CD4-positive, CD25-positive, alpha-beta regulatory T cell (primary cell): Measurements from ENCODE around the gene HCN2. TPM values are rescaled to one million over a fixed set of nuclear protein-coding genes. Genes with fewer than 3 reads are reported as not detected.
"Not testable (repeated sequence)": the region's sequence is repeated elsewhere in the genome, so short reads cannot be mapped to it uniquely, and the experiment has no call there.

Source experiments
- ATAC-seq, 2 donors: fragments of 150-1000 bp; cut with Tn5 transposase; one replicate each; pipeline ENCODE4 v1.10.0; 2021; ENCODE audit warnings: low read depth in 2 of 2, moderate number of reproducible peaks in 2 of 2, moderate library complexity in 1 of 2
- DNase-seq, 3 donors: peaks; one replicate each; pipeline versions ENCODE4 v3.0.0 to v3.0.0-alpha.2; 2012 to 2022; ENCODE audit warnings: mixed read lengths in 1 of 3
- H3K27ac ChIP-seq: one replicate; pipeline ENCODE4 v1.7.0; 2013; ENCODE audit warnings: mild to moderate bottlenecking, low read length; ENCODE audit not compliant: insufficient read depth, poor library complexity, severe bottlenecking
- H3K27me3 ChIP-seq: one replicate; pipeline ENCODE4 v1.7.0; 2013; ENCODE audit warnings: low read length; ENCODE audit not compliant: control insufficient read depth, insufficient read depth
- H3K36me3 ChIP-seq: one replicate; pipeline ENCODE4 v1.7.0; 2013; ENCODE audit warnings: mild to moderate bottlenecking, low read length, moderate library complexity; ENCODE audit not compliant: control insufficient read depth, insufficient read depth
- H3K4me1 ChIP-seq: 2 replicates; pipeline ENCODE4 v1.7.0; 2013; ENCODE audit warnings: mild to moderate bottlenecking, low read length; ENCODE audit not compliant: insufficient read depth, control insufficient read depth, poor library complexity, severe bottlenecking
- H3K4me3 ChIP-seq: one replicate; pipeline ENCODE4 v1.7.0; 2013; ENCODE audit warnings: low read depth, mild to moderate bottlenecking, low read length, moderate library complexity
- H3K9me3 ChIP-seq, 2 experiments: 1 replicate in 1 of 2; 2 replicates in 1 of 2; pipeline ENCODE4 v1.7.0; 2013; ENCODE audit warnings: low read length in 2 of 2, mild to moderate bottlenecking in 1 of 2, moderate library complexity in 1 of 2; ENCODE audit not compliant: control insufficient read depth in 2 of 2
- H3K27ac Mint-ChIP-seq, 3 donors: one replicate each; pipeline ENCODE4 v1.8.0; 2020 to 2022; ENCODE audit warnings: mild to moderate bottlenecking in 3 of 3, mixed read lengths in 3 of 3, moderate library complexity in 2 of 3
- H3K27me3 Mint-ChIP-seq: one replicate; pipeline ENCODE4 v1.8.0; 2022; ENCODE audit warnings: mild to moderate bottlenecking, mixed read lengths
- H3K36me3 Mint-ChIP-seq: one replicate; pipeline ENCODE4 v1.8.0; 2020; ENCODE audit warnings: mixed read lengths
- H3K4me1 Mint-ChIP-seq, 4 donors: one replicate each; pipeline ENCODE4 v1.8.0; 2020 to 2022; ENCODE audit warnings: mixed read lengths in 4 of 4, mild to moderate bottlenecking in 1 of 4
- H3K4me3 Mint-ChIP-seq, 4 donors: one replicate each; pipeline ENCODE4 v1.8.0; 2020 to 2022; ENCODE audit warnings: mild to moderate bottlenecking in 4 of 4, mixed read lengths in 4 of 4, moderate library complexity in 3 of 4
- H3K9me3 Mint-ChIP-seq, 7 donors: one replicate each; pipeline ENCODE4 v1.8.0; 2020 to 2022; ENCODE audit warnings: mixed read lengths in 7 of 7, mild to moderate bottlenecking in 3 of 7, moderate library complexity in 2 of 7
- polyA plus RNA-seq, 4 donors: library from polyadenylated mRNA; unstranded; fragments of 300-500 nt; fragmentation: Illumina TruSeq; gene quantifications; one replicate each; pipeline ENCODE4 v1.2.3, GENCODE V29; 2021
- total RNA-seq: library from RNA; stranded (reverse); gene quantifications from one replicate; pipeline ENCODE4 v1.2.3, GENCODE V29; 2022

The HCN2 gene
- total and polyA plus RNA-seq, 5 donors from 2014 or later = 1.2 TPM; not detected in 4

- H3K27ac Mint-ChIP-seq = no peak overlapping the region
- no peaks in the 10 kb centered on the region for H3K9me3 ChIP-seq
- no peaks in the 10 kb centered on the region for H3K4me1 ChIP-seq
- H3K27me3 Mint-ChIP-seq = no peaks in the 10 kb centered on the region
- H3K36me3 ChIP-seq = peaks cover 25% of the 10 kb centered on the region
- H3K4me1 Mint-ChIP-seq = peaks cover 0 to 3% (median under 1%) of the 10 kb centered on the region in 4 donors
- no peak for DNase-seq
- no peak for ATAC-seq
- H3K9me3 Mint-ChIP-seq = no peaks in the 10 kb centered on the region
- H3K4me3 ChIP-seq = no peak overlapping the region
- no peak overlapping the region for H3K27ac ChIP-seq
- no peaks in the 10 kb centered on the region for H3K27me3 ChIP-seq
- H3K36me3 Mint-ChIP-seq = peaks cover 11% of the 10 kb centered on the region
- H3K4me3 Mint-ChIP-seq = no peak overlapping the region
Observed at GRCh38 chr19:623175-623916, 33.7 kb downstream of the HCN2 start.

- Histone ChIP-seq H3K27ac (no peak overlapping the region), H3K27me3 (no peaks in the 10 kb centered on the region), H3K4me3 (no peak overlapping the region), H3K9me3 (no peaks in the 10 kb centered on the region), H3K4me1 (no peaks in the 10 kb centered on the region), H3K36me3 (peaks cover 31% of the 10 kb centered on the region)
- H3K4me1 Mint-ChIP-seq = peaks cover 0 to 5% (median 1%) of the 10 kb centered on the region in 4 donors
- H3K4me3 Mint-ChIP-seq = no peak overlapping the region
- H3K36me3 Mint-ChIP-seq = peaks cover 12% of the 10 kb centered on the region
- ATAC-seq (no peak), DNase-seq (no peak)
- peak overlapping the region in 1 of 3 donors; percentile 69 for H3K27ac Mint-ChIP-seq
- H3K27me3 Mint-ChIP-seq = no peaks in the 10 kb centered on the region
- no peaks in the 10 kb centered on the region for H3K9me3 Mint-ChIP-seq
Observed at GRCh38 chr19:623974-624373, 34.3 kb downstream of the HCN2 start.

DNA sequence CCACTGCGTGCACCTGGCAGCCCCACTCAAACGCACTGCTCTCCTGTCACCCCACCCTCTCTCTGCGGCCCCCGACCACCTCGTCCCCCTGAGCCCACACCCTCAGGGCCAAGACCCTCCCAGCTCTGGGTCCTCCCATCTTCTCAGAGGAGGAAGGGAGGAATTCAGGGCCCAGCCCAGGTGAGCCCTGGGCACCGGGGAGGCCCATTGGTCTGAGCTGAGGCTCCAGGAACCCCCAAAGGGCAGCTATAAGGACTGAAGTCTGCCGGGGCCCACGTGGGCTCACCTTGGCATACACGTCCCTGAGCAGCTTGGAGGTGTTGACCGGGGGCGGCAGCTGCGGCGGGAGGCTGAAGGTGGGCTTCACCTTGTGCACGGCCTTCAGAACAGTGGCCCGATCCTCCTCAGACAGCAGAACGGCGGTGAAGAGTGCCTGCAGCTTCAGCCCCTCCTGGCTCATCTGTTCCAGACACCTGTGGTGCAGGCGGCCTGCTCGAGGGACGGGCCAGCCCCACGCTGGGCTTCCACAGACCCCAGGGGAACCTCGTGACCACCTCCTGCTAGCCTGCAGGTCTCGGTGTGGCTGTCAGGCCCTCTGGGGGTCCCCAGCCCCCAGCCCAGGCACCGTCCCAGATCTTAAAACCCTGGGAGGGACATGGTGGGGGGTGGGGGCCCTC lies 34.9 kb downstream of the HCN2 start:
- Mint-ChIP-seq H3K4me3 (no peak overlapping the region), H3K27ac (no peak overlapping the region), H3K4me1 (peaks cover 0 to 6% (median 3%) of the 10 kb centered on the region in 4 donors), H3K36me3 (peaks cover 14% of the 10 kb centered on the region), H3K9me3 (no peaks in the 10 kb centered on the region), H3K27me3 (no peaks in the 10 kb centered on the region)
- no peaks in the 10 kb centered on the region for H3K27me3 ChIP-seq
- H3K36me3 ChIP-seq = peaks cover 30% of the 10 kb centered on the region
- no peak overlapping the region for H3K27ac ChIP-seq
- no peak for ATAC-seq
- DNase-seq = no peak
- no peaks in the 10 kb centered on the region for H3K4me1 ChIP-seq
- H3K9me3 ChIP-seq = no peaks in the 10 kb centered on the region
- H3K4me3 ChIP-seq = no peak overlapping the region

DNA sequence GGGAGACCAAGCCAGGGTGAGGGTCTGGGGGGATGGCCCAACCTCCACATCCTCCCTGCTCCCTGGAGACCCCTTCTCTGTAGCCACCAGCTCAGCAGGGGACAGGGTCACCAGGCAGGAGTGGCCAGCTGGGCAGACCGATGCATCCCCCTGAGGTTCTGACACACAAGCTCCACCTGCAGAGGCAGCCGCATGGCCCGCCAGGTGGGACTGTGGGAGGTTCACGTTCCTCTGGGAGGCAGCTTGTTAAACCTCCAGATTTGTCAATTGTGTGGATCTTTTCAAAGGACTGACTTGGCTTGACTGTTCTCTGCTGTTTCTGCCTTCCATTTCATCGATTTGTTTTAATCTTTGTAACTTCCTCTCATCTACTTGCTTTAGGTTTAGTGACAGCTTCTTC lies 35.6 kb downstream of the HCN2 start:
- Histone ChIP-seq H3K27me3 (no peaks in the 10 kb centered on the region), H3K9me3 (no peaks in the 10 kb centered on the region), H3K27ac (no peak overlapping the region), H3K4me3 (no peak overlapping the region), H3K36me3 (peaks cover 30% of the 10 kb centered on the region), H3K4me1 (no peaks in the 10 kb centered on the region)
- ATAC-seq = no peak
- H3K36me3 Mint-ChIP-seq = peaks cover 14% of the 10 kb centered on the region
- H3K4me3 Mint-ChIP-seq = no peak overlapping the region
- H3K4me1 Mint-ChIP-seq = peaks cover 0 to 10% (median 3%) of the 10 kb centered on the region in 4 donors
- H3K27me3 Mint-ChIP-seq = no peaks in the 10 kb centered on the region
- peak overlapping the region in 1 of 3 donors; percentile 11 for H3K27ac Mint-ChIP-seq
- DNase-seq = no peak
- no peaks in the 10 kb centered on the region for H3K9me3 Mint-ChIP-seq

DNA sequence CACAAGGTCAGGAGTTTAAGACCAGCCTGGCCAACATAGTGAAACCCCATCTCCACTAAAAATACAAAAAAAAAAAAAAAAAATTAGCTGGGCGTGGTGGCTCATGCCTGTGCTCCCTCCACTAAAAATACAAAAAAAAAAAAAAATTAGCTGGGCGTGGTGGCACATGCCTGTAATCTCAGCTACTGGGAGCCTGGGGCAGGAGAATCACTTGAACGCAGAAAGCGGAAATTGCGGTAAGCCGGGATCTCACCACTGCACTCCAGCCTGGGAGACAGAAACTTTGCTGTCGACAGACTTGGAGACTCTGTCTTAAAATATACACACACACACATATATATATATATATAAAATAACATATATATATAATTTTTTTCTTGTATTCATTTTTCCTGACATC lies 36.9 kb downstream of the HCN2 start:
- Mint-ChIP-seq H3K36me3 (peaks cover 14% of the 10 kb centered on the region), H3K4me3 (peak overlapping the region in 1 of 4 donors; percentile 56), H3K4me1 (peaks cover 0 to 20% (median 6%) of the 10 kb centered on the region in 4 donors)
- H3K36me3 ChIP-seq = peaks cover 30% of the 10 kb centered on the region
- not testable (repeated sequence) for H3K4me3 ChIP-seq, H3K9me3 ChIP-seq, H3K4me1 ChIP-seq, H3K27me3 ChIP-seq, H3K9me3 Mint-ChIP-seq, H3K27ac ChIP-seq, DNase-seq, ATAC-seq, H3K27me3 Mint-ChIP-seq, H3K27ac Mint-ChIP-seq

DNA sequence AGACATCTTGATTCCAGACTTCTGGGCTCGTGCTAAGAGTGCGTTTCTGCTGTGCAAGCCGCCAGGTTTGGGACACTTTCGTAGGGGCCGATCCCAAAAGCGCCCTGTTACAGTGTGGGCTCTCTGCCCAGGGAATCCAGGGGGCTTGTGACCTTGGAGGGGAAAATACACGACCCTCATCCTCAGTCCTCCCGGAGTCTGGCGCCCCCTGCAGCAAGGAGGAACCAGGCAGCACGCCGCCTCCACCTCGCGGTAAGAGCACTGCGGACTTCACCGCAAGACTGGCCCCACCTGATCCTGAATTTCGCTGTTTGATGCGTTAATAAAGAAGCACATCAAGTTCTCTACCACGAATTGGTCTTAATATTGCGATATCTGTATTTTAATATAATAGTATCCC lies 38.5 kb downstream of the HCN2 start:
- Mint-ChIP-seq H3K4me1 (peaks cover 0 to 35% (median 9%) of the 10 kb centered on the region in 4 donors), H3K27ac (no peak overlapping the region), H3K4me3 (peak overlapping the region in 1 of 4 donors; percentile 56), H3K27me3 (no peaks in the 10 kb centered on the region), H3K36me3 (peaks cover 14% of the 10 kb centered on the region), H3K9me3 (peaks cover 0 to 2% (median 0%) of the 10 kb centered on the region in 7 donors)
- H3K27me3 ChIP-seq = no peaks in the 10 kb centered on the region
- DNase-seq (peak in 1 of 3 donors; percentile 25), ATAC-seq (no peak)
- peaks cover 16% of the 10 kb centered on the region for H3K4me1 ChIP-seq
- no peaks in the 10 kb centered on the region for H3K9me3 ChIP-seq
- H3K27ac ChIP-seq = no peak overlapping the region
- H3K36me3 ChIP-seq = peaks cover 30% of the 10 kb centered on the region
- H3K4me3 ChIP-seq = no peak overlapping the region

DNA sequence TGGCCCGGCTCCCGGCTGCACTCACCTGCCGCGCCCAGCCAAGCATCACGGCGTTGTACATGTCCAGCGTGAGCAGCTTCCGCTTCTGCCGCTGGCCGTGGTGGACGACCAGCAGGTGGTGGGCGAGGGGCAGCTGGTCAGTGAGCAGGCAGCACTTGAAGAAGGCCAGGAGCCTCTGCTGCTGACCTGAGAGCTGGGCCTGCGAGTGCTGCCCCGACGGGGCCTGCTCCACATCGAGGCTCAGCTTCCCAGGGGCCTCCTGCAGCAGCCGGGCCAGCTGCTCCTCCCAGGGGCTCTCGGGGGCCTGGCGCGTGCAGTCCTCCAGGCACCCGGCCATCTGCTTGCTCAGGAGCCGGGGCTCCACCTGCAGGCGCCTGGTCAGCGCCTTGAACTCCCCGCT lies 39.8 kb downstream of the HCN2 start:
- H3K4me3 ChIP-seq, H3K27ac ChIP-seq, H3K27ac Mint-ChIP-seq, H3K9me3 ChIP-seq, H3K4me3 Mint-ChIP-seq, ATAC-seq, H3K27me3 ChIP-seq, H3K9me3 Mint-ChIP-seq, DNase-seq, H3K27me3 Mint-ChIP-seq: not testable (repeated sequence)
- H3K36me3 ChIP-seq = peaks cover 26% of the 10 kb centered on the region
- H3K4me1 ChIP-seq = peaks cover 25% of the 10 kb centered on the region
- Mint-ChIP-seq H3K36me3 (peaks cover 14% of the 10 kb centered on the region), H3K4me1 (peaks cover 0 to 44% (median 15%) of the 10 kb centered on the region in 4 donors)
